VCaP (cell line): ENCODE measurements around the gene RSPH9.

ENCODE experiments used
- H3K27ac ChIP-seq: fragments of 450-650 bp; 2 replicates; pipeline ENCODE4 v1.5.1; 2017
- CTCF ChIP-seq: fragments of 450-650 bp; conservative IDR thresholded peaks from 2 replicates; pipeline ENCODE4 v1.5.1; 2017; ENCODE audit warnings: mild to moderate bottlenecking, moderate library complexity

Gene RSPH9

GRCh38 chr6:43707269-43707668 is 62.4 kb downstream of the RSPH9 start:
- TF ChIP-seq CTCF: no peak
- no peak overlapping the region for H3K27ac ChIP-seq

- H3K27ac ChIP-seq: no peak overlapping the region
- no peak for TF ChIP-seq CTCF
Observed at GRCh38 chr6:43707767-43708166, 62.9 kb downstream of the RSPH9 start.

GRCh38 chr6:43708860-43709653 is 64.2 kb downstream of the RSPH9 start:
- H3K27ac ChIP-seq: no peak overlapping the region

GRCh38 chr6:43709654-43710303 is 64.9 kb downstream of the RSPH9 start:
- TF ChIP-seq CTCF: no peak
- H3K27ac ChIP-seq: no peak overlapping the region

More at GRCh38 chr6:43708860-43709653, 64.2 kb downstream of the RSPH9 start:
- no peak for TF ChIP-seq CTCF

GRCh38 chr6:43710576-43710975 is 65.7 kb downstream of the RSPH9 start:
- H3K27ac ChIP-seq: no peak overlapping the region
- no peak for TF ChIP-seq CTCF

- no peak overlapping the region for H3K27ac ChIP-seq
- TF ChIP-seq CTCF: no peak
Observed at GRCh38 chr6:43712579-43712978, 67.7 kb downstream of the RSPH9 start.

- no peak for TF ChIP-seq CTCF
- H3K27ac ChIP-seq: no peak overlapping the region
Observed at GRCh38 chr6:43713643-43714310, 68.9 kb downstream of the RSPH9 start.
